NT2/D1 (cell line): ENCODE measurements around the gene DHX36.

Experiments
- SUZ12 ChIP-seq: IDR thresholded peaks from 2 replicates; pipeline ENCODE4 v1.6.1; 2011; ENCODE audit not compliant: insufficient read length, insufficient read depth; ENCODE audit errors: extremely low read depth
- YY1 ChIP-seq: IDR thresholded peaks from 2 replicates; pipeline ENCODE4 v1.6.1; 2011; ENCODE audit not compliant: insufficient read length, insufficient read depth

GRCh38 chr3:154244644-154245043 is 79.6 kb downstream of the DHX36 start:
- TF ChIP-seq YY1 (no peak), SUZ12 (no peak)
